HepG2 (cell line): ENCODE data around the gene DENND4C. TPM values are rescaled to one million over a fixed set of nuclear protein-coding genes. Genes with fewer than 3 reads are reported as not detected.

ENCODE experiments used
- ATAC-seq: fragments of 200-7000 bp; cut with Tn5 transposase; 3 replicates; pipeline ENCODE4 v1.9.1; 2020; ENCODE audit warnings: mild to moderate bottlenecking, moderate library complexity
- BruUV-seq: library from RNA; stranded (reverse); fragments of 400-500 nt; replicated peaks from 2 replicates; lab custom pipeline; 2021; lab: Mats Ljungman, UMichigan
- CTCF ChIA-PET: fragments of 300-600 bp; formaldehyde crosslinking; extraction: SDS; loops from one replicate; lab custom pipeline; 2021; ENCODE audit warnings: low total read pairs, inconsistent platforms, low intra/inter-chr PET ratio; lab: Yijun Ruan, JAX
- POLR2A ChIA-PET: fragments of 350-600 bp; sonication (Branson Sonifier 250); formaldehyde crosslinking; loops from one replicate; lab custom pipeline; 2020; ENCODE audit warnings: antibody characterized with exemption, inconsistent platforms; lab: Yijun Ruan, JAX
- DNase-seq: peaks from one replicate; pipeline ENCODE4 v3.0.0-alpha.2; 2015; ENCODE audit warnings: low spot score
- FAIRE-seq: peaks from 3 replicates; lab custom pipeline; 2011; peaks lifted over from hg19 to GRCh38; lab: Jason Lieb, UNC
- H2AFZ ChIP-seq: one replicate; pipeline ENCODE4 v1.6.1; 2011; ENCODE audit warnings: low read length, inconsistent platforms
- H3K27ac ChIP-seq: fragments of 300-600 bp; 3 replicates; pipeline ENCODE4 v1.8.0; 2011; ENCODE audit warnings: mixed run types, mild to moderate bottlenecking, mixed read lengths, low read length, inconsistent platforms; ENCODE audit not compliant: insufficient read depth; ENCODE audit errors: extremely low read length
- H3K27me3 ChIP-seq, 2 experiments: fragments of 200-600 bp in 1 of 2; 2 replicates in 1 of 2; 3 replicates in 1 of 2; pipeline versions ENCODE4 v1.6.0 to v1.8.0; 2011; ENCODE audit warnings: low read length in 2 of 2, mild to moderate bottlenecking in 2 of 2, moderate library complexity in 2 of 2, inconsistent platforms in 1 of 2; ENCODE audit not compliant: insufficient read depth in 2 of 2, control insufficient read depth in 1 of 2
- H3K36me3 ChIP-seq, 2 experiments: fragments of 200-600 bp in 1 of 2; replicated peaks in 1 of 2; 2 replicates in 1 of 2; 3 replicates in 1 of 2; pipeline versions ENCODE4 v1.5.1 to v1.8.0; 2011; ENCODE audit warnings: low read length in 2 of 2, inconsistent platforms in 1 of 2; ENCODE audit not compliant: insufficient read depth in 2 of 2, control insufficient read depth in 1 of 2
- H3K4me1 ChIP-seq: 2 replicates; pipeline ENCODE4 v1.5.1; 2012; ENCODE audit warnings: low read length, inconsistent platforms; ENCODE audit not compliant: insufficient read depth
- H3K4me2 ChIP-seq: 2 replicates; pipeline ENCODE4 v1.6.0; 2011; ENCODE audit warnings: low read depth, low read length, inconsistent platforms
- H3K4me3 ChIP-seq, 3 experiments: fragments of 200-600 bp in 1 of 3; sonication (generic), shearing (Covaris generic) in 1 of 3; replicated peaks in 1 of 3; 2 replicates each; pipeline ENCODE4 v1.5.1; 2011 to 2016; ENCODE audit warnings: low read length in 3 of 3, inconsistent platforms in 2 of 3, low read depth in 2 of 3, mild to moderate bottlenecking in 2 of 3, control low read depth in 1 of 3, mixed read lengths in 1 of 3; ENCODE audit not compliant: insufficient read depth in 1 of 3
- H3K79me2 ChIP-seq: one replicate; pipeline ENCODE4 v1.6.1; 2011; ENCODE audit warnings: low read length, inconsistent platforms; ENCODE audit not compliant: insufficient read depth
- H3K9ac ChIP-seq: 2 replicates; pipeline ENCODE4 v1.6.0; 2011; ENCODE audit warnings: mild to moderate bottlenecking, low read depth, low read length, inconsistent platforms; ENCODE audit not compliant: insufficient read depth
- H3K9me3 ChIP-seq: 2 replicates; pipeline ENCODE4 v1.5.1; 2012; ENCODE audit warnings: mild to moderate bottlenecking, low read length
- H4K20me1 ChIP-seq: 2 replicates; pipeline ENCODE4 v1.6.0; 2011; ENCODE audit warnings: inconsistent platforms, mild to moderate bottlenecking, low read length, moderate library complexity; ENCODE audit not compliant: insufficient read depth
- BRD4 ChIP-seq: sonication (generic); formaldehyde crosslinking; IDR thresholded peaks from 2 replicates; pipeline ENCODE4 v1.4.0; 2020; ENCODE audit warnings: missing genetic modification reagents
- DPF2 ChIP-seq: sonication (generic); formaldehyde crosslinking; IDR thresholded peaks from 2 replicates; pipeline ENCODE4 v1.4.0; 2020; ENCODE audit warnings: mild to moderate bottlenecking, low read depth, missing genetic modification reagents, borderline replicate concordance
- FOXA1 ChIP-seq, 2 experiments: fragments of 450-650 bp in 1 of 2; sonication (generic) in 1 of 2; formaldehyde crosslinking in 1 of 2; IDR thresholded peaks; 2 replicates each; pipeline versions ENCODE4 v1.4.0 to v1.6.1; 2016 to 2020; ENCODE audit warnings: missing genetic modification reagents in 1 of 2
- GPN1 ChIP-seq: sonication (generic); formaldehyde crosslinking; IDR thresholded peaks from 2 replicates; pipeline ENCODE4 v1.5.1; 2020; ENCODE audit warnings: missing genetic modification reagents, borderline replicate concordance
- ISL2 ChIP-seq: sonication (generic); formaldehyde crosslinking; IDR thresholded peaks from 2 replicates; pipeline ENCODE4 v1.5.0; 2020; ENCODE audit warnings: missing genetic modification reagents
- KLF6 ChIP-seq: IDR thresholded peaks from 2 replicates; pipeline ENCODE4 v1.8.0; 2016; ENCODE audit warnings: missing biosample characterization, missing genetic modification reagents
- NFKBIZ ChIP-seq: IDR thresholded peaks from 2 replicates; pipeline ENCODE4 v1.6.1; 2018; ENCODE audit warnings: missing genetic modification reagents, missing compliant biosample characterization
- NR1H2 ChIP-seq: sonication (generic); formaldehyde crosslinking; IDR thresholded peaks from 2 replicates; pipeline ENCODE4 v1.8.1; 2022; ENCODE audit warnings: low read depth, missing genetic modification reagents, borderline replicate concordance
- RBFOX2 ChIP-seq: fragments of 200-400 bp; formaldehyde crosslinking; IDR thresholded peaks from 2 replicates; pipeline ENCODE4 v1.6.1; 2017; ENCODE audit warnings: low read depth, mild to moderate bottlenecking, low read length
- TCF12 ChIP-seq, 2 experiments: fragments of 450-650 bp in 1 of 2; sonication (generic) in 1 of 2; formaldehyde crosslinking in 1 of 2; IDR thresholded peaks; 2 replicates each; pipeline versions ENCODE4 v1.6.1 to v1.8.0; 2017 to 2022; ENCODE audit warnings: antibody characterized with exemption in 1 of 2, mild to moderate bottlenecking in 1 of 2, missing genetic modification reagents in 1 of 2, moderate library complexity in 1 of 2
- TOE1 ChIP-seq: sonication (generic); formaldehyde crosslinking; IDR thresholded peaks from 2 replicates; pipeline ENCODE4 v1.4.0; 2020; ENCODE audit warnings: mild to moderate bottlenecking, missing genetic modification reagents
- ZBED4 ChIP-seq: sonication (generic); formaldehyde crosslinking; IDR thresholded peaks from 2 replicates; pipeline ENCODE4 v1.4.0; 2020; ENCODE audit warnings: missing genetic modification reagents, borderline replicate concordance
- ZFP62 ChIP-seq: sonication (generic); formaldehyde crosslinking; IDR thresholded peaks from 2 replicates; pipeline ENCODE4 v1.4.0; 2020; ENCODE audit warnings: missing genetic modification reagents
- ZNF101 ChIP-seq: sonication (generic); formaldehyde crosslinking; IDR thresholded peaks from 2 replicates; pipeline ENCODE4 v1.4.0; 2020; ENCODE audit warnings: mild to moderate bottlenecking, low read depth, missing genetic modification reagents, borderline replicate concordance
- ZNF3 ChIP-seq: IDR thresholded peaks from 2 replicates; pipeline ENCODE4 v1.7.0; 2017; ENCODE audit warnings: inconsistent platforms
- ZNF589 ChIP-seq: sonication (generic); formaldehyde crosslinking; conservative IDR thresholded peaks from 2 replicates; pipeline ENCODE4 v1.8.0; 2022; ENCODE audit warnings: mild to moderate bottlenecking, moderate library complexity, missing genetic modification reagents
- WGBS: methylation state at CpG from one replicate; pipeline ENCODE4 v1.1.6; 2017; ENCODE audit warnings: low lambda C conversion rate; 5-methylcytosine and 5-hydroxymethylcytosine counted together
- in situ Hi-C: cut with HindIII; loops from 2 replicates; pipeline ENCODE4 v1.10.0; 2017; ENCODE audit warnings: low pct_unique_long_range_greater_than_20kb; ENCODE audit not compliant: extremely low pct_ligation_motif_present
- intact Hi-C: fragments of 100-400 bp; cut with micrococcal nuclease; formaldehyde crosslinking; loops from one replicate; pipeline ENCODE4 v1.10.0; 2022; ENCODE audit not compliant: unreplicated experiment
- polyA plus RNA-seq, 8 experiments: library from polyadenylated mRNA; depleted of rRNA in 3 of 8; stranded (reverse) in 7 of 8; unstranded in 1 of 8; fragments of >200 nt; fragmentation: Illumina TruSeq in 4 of 8; extraction: Trizol in 4 of 8; gene quantifications; 2 replicates each; pipeline versions ENCODE4 v1.2.1 to v1.2.3, GENCODE V29; 2011 to 2016; ENCODE audit warnings: low read depth in 4 of 8, missing spikeins in 1 of 8, mixed read lengths in 1 of 8; ENCODE audit not compliant: insufficient read depth in 1 of 8
- total RNA-seq, 5 experiments: library from RNA; depleted of rRNA; stranded (reverse); fragments of >200 nt; fragmentation: Illumina TruSeq; extraction: Trizol; gene quantifications; 2 replicates each; pipeline ENCODE4 v1.2.3, GENCODE V29; 2016; ENCODE audit warnings: low read depth in 1 of 5

Gene DENND4C
- total and polyA plus RNA-seq, 2 of the 13 experiments (the other 11 are each of a cell fraction or from before 2014, with no cell fraction given): 19.1 to 27.2 TPM

GRCh38 chr9:19200229-19200628, 30.3 kb upstream of the DENND4C start:
- Histone ChIP-seq H3K27ac (no peak overlapping the region), H3K27me3 (no peaks in the 10 kb centered on the region), H4K20me1 (no peaks in the 10 kb centered on the region), H2AFZ (no peak overlapping the region), H3K9ac (no peak overlapping the region), H3K4me3 (no peak overlapping the region), H3K4me2 (no peak overlapping the region), H3K36me3 (no peaks in the 10 kb centered on the region), H3K79me2 (no peaks in the 10 kb centered on the region), H3K4me1 (peaks cover 26% of the 10 kb centered on the region), H3K9me3 (no peaks in the 10 kb centered on the region)
- CTCF ChIA-PET: no interaction called here
- intact Hi-C loops (no loop called here), in situ Hi-C loops (no loop called here)
- no peak for ATAC-seq
- no peak for DNase-seq
- POLR2A ChIA-PET: no interaction called here
- BruUV-seq: no TSS peak
- FAIRE-seq: no peak
- WGBS: 91% methylated on average over 7 of the region's 8 CpGs
- TF ChIP-seq ZFP62 (CRISPR knock-in tag) (no peak), NR1H2 (no peak), DPF2 (no peak), BRD4 (CRISPR knock-in tag) (no peak), KLF6 (no peak), TOE1 (CRISPR knock-in tag) (no peak), ISL2 (CRISPR knock-in tag) (no peak), NFKBIZ (CRISPR knock-in tag) (no peak), ZNF101 (CRISPR knock-in tag) (no peak), ZNF3 (CRISPR knock-in tag) (no peak), FOXA1 (IDR thresholded peaks at IDR 0.05) (no peak), FOXA1 (CRISPR knock-in tag; IDR thresholded peaks at IDR 0.05) (no peak), RBFOX2 (no peak), ZNF589 (no peak), GPN1 (CRISPR knock-in tag) (no peak), TCF12 (IDR thresholded peaks at IDR 0.05) (no peak), TCF12 (CRISPR knock-in tag; IDR thresholded peaks at IDR 0.05) (no peak), ZBED4 (CRISPR knock-in tag) (no peak)
